Loucy (cell line): ENCODE results near the gene ABCB6.
A peak's percentile ranks its signal among the peaks of the same experiment; 100 is the strongest.

Experiments used
- H2AFZ ChIP-seq: fragments of 200-600 bp; sonication (generic); 2 replicates; pipeline ENCODE4 v1.6.0; 2016; ENCODE audit warnings: antibody characterized with exemption, mild to moderate bottlenecking, low read length, moderate library complexity
- H3F3A ChIP-seq: fragments of 200-600 bp; 2 replicates; pipeline ENCODE4 v1.6.0; 2016; ENCODE audit warnings: antibody characterized with exemption, low read depth, mild to moderate bottlenecking
- H3K27me3 ChIP-seq: fragments of 200-600 bp; sonication (generic); 2 replicates; pipeline ENCODE4 v1.6.1; 2014; ENCODE audit warnings: low read length, mild to moderate bottlenecking; ENCODE audit not compliant: insufficient read depth, poor library complexity, severe bottlenecking
- H3K36me3 ChIP-seq: fragments of 200-600 bp; sonication (generic); 2 replicates; pipeline ENCODE4 v1.6.1; 2016; ENCODE audit warnings: low read length; ENCODE audit not compliant: insufficient read depth
- H3K4me1 ChIP-seq: fragments of 200-600 bp; sonication (generic); 2 replicates; pipeline ENCODE4 v1.5.1; 2014; ENCODE audit warnings: low read length, mild to moderate bottlenecking; ENCODE audit not compliant: insufficient read depth, poor library complexity, severe bottlenecking
- H3K4me2 ChIP-seq: fragments of 200-600 bp; sonication (generic); 2 replicates; pipeline ENCODE4 v1.6.0; 2014; ENCODE audit warnings: antibody characterized with exemption, low read length, low read depth, mild to moderate bottlenecking; ENCODE audit not compliant: poor library complexity, severe bottlenecking
- H3K4me3 ChIP-seq: fragments of 200-600 bp; sonication (generic); 2 replicates; pipeline ENCODE4 v1.5.1; 2014; ENCODE audit warnings: low read length, mild to moderate bottlenecking, mixed read lengths; ENCODE audit not compliant: poor library complexity, severe bottlenecking
- H3K79me2 ChIP-seq: fragments of 200-600 bp; sonication (generic); 2 replicates; pipeline ENCODE4 v1.6.1; 2014; ENCODE audit warnings: low read length; ENCODE audit not compliant: insufficient read depth
- H3K9ac ChIP-seq: fragments of 200-600 bp; sonication (generic); 2 replicates; pipeline ENCODE4 v1.6.0; 2014; ENCODE audit warnings: mild to moderate bottlenecking, low read depth, low read length, moderate library complexity; ENCODE audit not compliant: poor library complexity, severe bottlenecking
- H3K9me2 ChIP-seq: fragments of 200-600 bp; sonication (generic); replicated peaks from 2 replicates; pipeline ENCODE4 v1.6.1; 2016; ENCODE audit warnings: low read depth, low read length, mixed read lengths
- H3K9me3 ChIP-seq: fragments of 200-600 bp; sonication (generic); 2 replicates; pipeline ENCODE4 v1.6.1; 2014; ENCODE audit warnings: mild to moderate bottlenecking, antibody characterized with exemption, low read length, low read depth; ENCODE audit not compliant: insufficient read depth
- H4K20me1 ChIP-seq: fragments of 200-600 bp; sonication (generic); 2 replicates; pipeline ENCODE4 v1.6.0; 2014; ENCODE audit warnings: antibody characterized with exemption, low read length, mild to moderate bottlenecking; ENCODE audit not compliant: insufficient read depth, poor library complexity, severe bottlenecking
- EZH2phosphoT487 ChIP-seq: fragments of 200-600 bp; IDR thresholded peaks from 2 replicates; pipeline ENCODE4 v1.6.1; 2018; ENCODE audit warnings: antibody characterized with exemption, mild to moderate bottlenecking, moderate library complexity, borderline replicate concordance
- TF ChIP-seq, protein P1 (sequence below): fragments of 200-600 bp; sonication (generic); conservative IDR thresholded peaks from 2 replicates; pipeline ENCODE4 v1.5.1; 2014; ENCODE audit warnings: mild to moderate bottlenecking, antibody characterized with exemption, low read length

Gene ABCB6

DNA sequence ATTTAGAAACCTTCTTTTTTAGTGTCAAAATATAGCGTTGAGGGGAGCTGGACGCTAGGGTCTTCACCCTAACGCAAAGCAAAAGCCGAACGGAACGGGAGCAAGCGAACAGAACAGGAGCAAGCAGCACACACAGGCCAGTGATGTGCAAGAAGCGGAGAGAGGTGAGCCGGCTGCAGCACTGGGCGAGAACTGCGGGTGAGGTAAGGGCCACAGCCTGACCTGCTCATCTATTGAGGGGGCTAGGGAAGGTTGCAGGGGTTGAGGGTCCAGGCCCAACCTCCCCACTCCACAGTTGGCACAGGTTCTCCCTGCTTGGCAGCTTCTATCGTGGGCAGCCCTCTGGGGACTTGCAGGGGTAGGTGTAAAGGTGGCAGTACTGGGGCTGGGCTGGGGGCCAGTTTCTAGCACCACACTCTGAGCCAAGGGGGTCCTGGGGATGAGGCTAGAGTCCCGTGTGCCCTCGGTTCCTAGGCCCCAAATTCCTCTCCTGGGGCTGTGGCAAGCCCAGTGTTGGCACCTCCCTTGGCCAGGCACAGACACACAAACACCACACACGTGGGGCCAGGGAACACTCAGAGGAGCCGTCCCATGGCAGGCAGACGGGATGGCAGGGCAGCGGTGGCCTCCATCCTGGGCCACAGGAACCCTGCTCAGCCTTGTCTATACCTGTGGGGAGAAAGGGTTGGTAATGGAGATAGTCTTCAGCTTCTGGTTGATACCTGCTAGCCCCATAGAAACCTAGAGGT lies 1.2 kb upstream of the ABCB6 start:
- no peaks in the 10 kb centered on the region for H3F3A ChIP-seq
- no peaks in the 10 kb centered on the region for H4K20me1 ChIP-seq
- peaks cover 10% of the 10 kb centered on the region for H3K4me1 ChIP-seq
- no peaks in the 10 kb centered on the region for H3K27me3 ChIP-seq
- H2AFZ ChIP-seq: no peak overlapping the region
- no peak overlapping the region for H3K9ac ChIP-seq
- peaks cover 45% of the 10 kb centered on the region; the same call in 1 of the 2 replicates for H3K36me3 ChIP-seq
- no peaks in the 10 kb centered on the region for H3K9me2 ChIP-seq
- no peaks in the 10 kb centered on the region for H3K9me3 ChIP-seq
- no peaks in the 10 kb centered on the region for H3K79me2 ChIP-seq
- H3K4me2 ChIP-seq: no peak overlapping the region
- H3K4me3 ChIP-seq: no peak overlapping the region
- TF ChIP-seq, protein P1, sequence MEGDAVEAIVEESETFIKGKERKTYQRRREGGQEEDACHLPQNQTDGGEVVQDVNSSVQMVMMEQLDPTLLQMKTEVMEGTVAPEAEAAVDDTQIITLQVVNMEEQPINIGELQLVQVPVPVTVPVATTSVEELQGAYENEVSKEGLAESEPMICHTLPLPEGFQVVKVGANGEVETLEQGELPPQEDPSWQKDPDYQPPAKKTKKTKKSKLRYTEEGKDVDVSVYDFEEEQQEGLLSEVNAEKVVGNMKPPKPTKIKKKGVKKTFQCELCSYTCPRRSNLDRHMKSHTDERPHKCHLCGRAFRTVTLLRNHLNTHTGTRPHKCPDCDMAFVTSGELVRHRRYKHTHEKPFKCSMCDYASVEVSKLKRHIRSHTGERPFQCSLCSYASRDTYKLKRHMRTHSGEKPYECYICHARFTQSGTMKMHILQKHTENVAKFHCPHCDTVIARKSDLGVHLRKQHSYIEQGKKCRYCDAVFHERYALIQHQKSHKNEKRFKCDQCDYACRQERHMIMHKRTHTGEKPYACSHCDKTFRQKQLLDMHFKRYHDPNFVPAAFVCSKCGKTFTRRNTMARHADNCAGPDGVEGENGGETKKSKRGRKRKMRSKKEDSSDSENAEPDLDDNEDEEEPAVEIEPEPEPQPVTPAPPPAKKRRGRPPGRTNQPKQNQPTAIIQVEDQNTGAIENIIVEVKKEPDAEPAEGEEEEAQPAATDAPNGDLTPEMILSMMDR: no peak
- no peak for TF ChIP-seq EZH2phosphoT487

DNA sequence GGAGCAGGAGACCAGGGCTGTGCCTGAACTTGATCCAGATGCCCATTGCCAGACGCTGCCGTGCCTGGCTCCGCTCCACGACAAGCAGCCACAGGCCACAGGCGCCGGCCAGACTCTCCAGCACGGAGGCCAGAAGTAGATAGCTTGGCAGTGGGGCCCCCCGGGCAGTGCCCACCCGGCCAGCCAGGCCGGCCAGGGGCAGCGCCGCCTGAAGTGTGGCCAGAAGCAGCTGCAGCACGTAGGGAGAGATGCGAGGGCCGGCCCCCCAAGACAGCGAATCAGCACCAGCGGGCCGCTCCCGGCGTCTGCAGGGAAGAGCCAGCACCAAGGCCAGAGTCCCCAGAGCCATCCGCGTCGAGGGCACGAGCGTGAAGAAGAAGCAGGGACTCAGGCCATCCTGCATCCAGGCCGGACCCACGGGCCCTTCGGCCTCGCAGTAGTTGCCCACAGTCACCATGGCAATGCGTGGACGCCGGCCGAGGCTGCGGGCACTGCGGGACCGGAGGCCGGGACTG lies 484 bp downstream of the ABCB6 start:
- H3F3A ChIP-seq: no peaks in the 10 kb centered on the region
- H3K9me3 ChIP-seq: no peaks in the 10 kb centered on the region
- no peaks in the 10 kb centered on the region for H3K27me3 ChIP-seq
- H3K4me1 ChIP-seq: peaks cover 10% of the 10 kb centered on the region
- peak overlapping the region; percentile 60 for H3K4me2 ChIP-seq
- TF ChIP-seq, protein P1: no peak
- TF ChIP-seq EZH2phosphoT487: no peak
- H3K9me2 ChIP-seq: no peaks in the 10 kb centered on the region
- H3K4me3 ChIP-seq: peak overlapping the region; percentile 33
- H3K9ac ChIP-seq: no peak overlapping the region
- H4K20me1 ChIP-seq: no peaks in the 10 kb centered on the region
- no peaks in the 10 kb centered on the region for H3K79me2 ChIP-seq
- H2AFZ ChIP-seq: no peak overlapping the region
- peaks cover 28% of the 10 kb centered on the region; the same call in 1 of the 2 replicates for H3K36me3 ChIP-seq

DNA sequence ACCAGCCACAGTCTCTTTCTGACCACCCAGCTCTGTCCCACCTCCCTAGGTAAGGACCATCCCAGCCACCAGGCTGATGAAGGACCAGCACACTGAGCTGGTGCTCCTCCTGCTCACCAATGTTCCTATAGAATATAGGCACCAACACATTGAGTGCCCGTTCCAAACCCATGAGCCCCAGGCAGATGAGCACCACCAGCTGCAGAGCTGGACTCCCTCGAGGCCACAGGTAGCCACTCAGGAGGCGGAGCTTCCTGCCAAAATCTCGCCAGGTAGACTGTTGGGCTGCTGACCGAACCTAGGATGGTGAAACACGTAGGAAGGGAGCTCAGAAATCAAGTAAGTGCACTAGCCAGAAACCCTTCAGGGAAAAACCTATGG lies 2.2 kb downstream of the ABCB6 start:
- no peaks in the 10 kb centered on the region for H3F3A ChIP-seq
- peaks cover 10% of the 10 kb centered on the region for H3K4me1 ChIP-seq
- peaks cover 14% of the 10 kb centered on the region; the same call in 1 of the 2 replicates for H3K36me3 ChIP-seq
- TF ChIP-seq, protein P1: no peak
- TF ChIP-seq EZH2phosphoT487: no peak
- H3K27me3 ChIP-seq: no peaks in the 10 kb centered on the region
- H3K4me2 ChIP-seq: no peak overlapping the region
- H2AFZ ChIP-seq: no peak overlapping the region
- no peaks in the 10 kb centered on the region for H3K9me2 ChIP-seq
- H3K4me3 ChIP-seq: no peak overlapping the region
- no peaks in the 10 kb centered on the region for H4K20me1 ChIP-seq
- H3K9ac ChIP-seq: no peak overlapping the region
- no peaks in the 10 kb centered on the region for H3K9me3 ChIP-seq
- no peaks in the 10 kb centered on the region for H3K79me2 ChIP-seq
